Measurements from ENCODE around the gene KIRREL1.

DNA sequence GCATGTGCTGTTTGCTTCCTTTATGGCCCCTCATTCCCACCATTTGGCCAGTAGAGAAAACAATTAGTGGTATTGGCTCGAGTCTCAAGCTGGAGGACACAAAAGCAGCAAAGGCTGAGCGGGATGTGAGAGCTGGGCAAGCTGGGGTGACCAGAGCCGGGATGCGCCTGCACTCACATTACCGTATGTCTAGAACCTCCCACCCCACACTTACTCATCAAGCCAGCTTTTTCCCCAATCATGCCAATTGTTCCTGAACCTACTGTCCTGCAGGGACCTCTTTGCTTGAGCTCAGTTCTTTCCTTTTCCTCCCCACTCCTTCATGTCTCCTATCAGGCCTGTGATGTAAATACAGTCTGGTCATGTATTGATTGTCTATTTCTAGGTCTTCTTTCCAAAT, 45.9 kb downstream of the KIRREL1 start:
- TF ChIP-seq, protein P1, sequence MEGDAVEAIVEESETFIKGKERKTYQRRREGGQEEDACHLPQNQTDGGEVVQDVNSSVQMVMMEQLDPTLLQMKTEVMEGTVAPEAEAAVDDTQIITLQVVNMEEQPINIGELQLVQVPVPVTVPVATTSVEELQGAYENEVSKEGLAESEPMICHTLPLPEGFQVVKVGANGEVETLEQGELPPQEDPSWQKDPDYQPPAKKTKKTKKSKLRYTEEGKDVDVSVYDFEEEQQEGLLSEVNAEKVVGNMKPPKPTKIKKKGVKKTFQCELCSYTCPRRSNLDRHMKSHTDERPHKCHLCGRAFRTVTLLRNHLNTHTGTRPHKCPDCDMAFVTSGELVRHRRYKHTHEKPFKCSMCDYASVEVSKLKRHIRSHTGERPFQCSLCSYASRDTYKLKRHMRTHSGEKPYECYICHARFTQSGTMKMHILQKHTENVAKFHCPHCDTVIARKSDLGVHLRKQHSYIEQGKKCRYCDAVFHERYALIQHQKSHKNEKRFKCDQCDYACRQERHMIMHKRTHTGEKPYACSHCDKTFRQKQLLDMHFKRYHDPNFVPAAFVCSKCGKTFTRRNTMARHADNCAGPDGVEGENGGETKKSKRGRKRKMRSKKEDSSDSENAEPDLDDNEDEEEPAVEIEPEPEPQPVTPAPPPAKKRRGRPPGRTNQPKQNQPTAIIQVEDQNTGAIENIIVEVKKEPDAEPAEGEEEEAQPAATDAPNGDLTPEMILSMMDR (conservative IDR thresholded peaks at IDR 0.05) = no peak
- no peak for TF ChIP-seq ZFX (IDR thresholded peaks at IDR 0.05)

All from C4-2B (cell line).